ENCODE results near the gene KLHDC7A. TPM values are rescaled to one million over a fixed set of nuclear protein-coding genes. Genes with fewer than 3 reads are reported as not detected.

The KLHDC7A gene
- total and polyA plus RNA-seq, 10 donors, result not detected

DNA sequence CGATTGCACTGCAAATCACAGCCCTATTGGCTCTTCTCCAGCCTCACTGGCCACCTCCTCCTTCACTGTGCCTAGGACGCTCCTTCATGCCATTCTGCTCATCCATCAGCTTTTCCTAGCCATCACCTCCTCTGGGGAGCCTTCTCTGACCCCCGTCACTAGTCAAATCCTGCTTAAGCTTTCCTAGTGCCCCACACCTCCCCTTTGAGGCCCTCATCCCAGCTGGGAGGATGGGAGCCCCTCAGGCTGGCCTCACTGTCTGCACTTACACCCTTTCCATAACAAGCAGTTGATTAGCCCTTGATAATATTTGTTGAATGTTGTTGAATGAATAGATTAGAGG lies 50.7 kb downstream of the KLHDC7A start:
- DNase-seq, result no peak
- WGBS, 5 donors, result 33 to 51% (median 42%) methylated on average over 3 of the region's 3 CpGs
- intact Hi-C loops (cut with DNase I; ENCODE audit: low total_unique reads), result no loop called here
- Histone ChIP-seq H3K27me3 (replicated peaks in 1 of 7) (peaks cover 0 to 43% (median 0%) of the 10 kb centered on the region in 7 donors), H3K4me1 (no peaks in the 10 kb centered on the region), H3K9me3 (no peaks in the 10 kb centered on the region), H3K36me3 (no peaks in the 10 kb centered on the region), H3K27ac (no peak overlapping the region), H3K4me3 (no peak overlapping the region)
- TF ChIP-seq POLR2AphosphoS5 (IDR thresholded peaks at IDR 0.05) (no peak), POLR2A (IDR thresholded peaks at IDR 0.05) (no peak)
- TF ChIP-seq, protein P1, sequence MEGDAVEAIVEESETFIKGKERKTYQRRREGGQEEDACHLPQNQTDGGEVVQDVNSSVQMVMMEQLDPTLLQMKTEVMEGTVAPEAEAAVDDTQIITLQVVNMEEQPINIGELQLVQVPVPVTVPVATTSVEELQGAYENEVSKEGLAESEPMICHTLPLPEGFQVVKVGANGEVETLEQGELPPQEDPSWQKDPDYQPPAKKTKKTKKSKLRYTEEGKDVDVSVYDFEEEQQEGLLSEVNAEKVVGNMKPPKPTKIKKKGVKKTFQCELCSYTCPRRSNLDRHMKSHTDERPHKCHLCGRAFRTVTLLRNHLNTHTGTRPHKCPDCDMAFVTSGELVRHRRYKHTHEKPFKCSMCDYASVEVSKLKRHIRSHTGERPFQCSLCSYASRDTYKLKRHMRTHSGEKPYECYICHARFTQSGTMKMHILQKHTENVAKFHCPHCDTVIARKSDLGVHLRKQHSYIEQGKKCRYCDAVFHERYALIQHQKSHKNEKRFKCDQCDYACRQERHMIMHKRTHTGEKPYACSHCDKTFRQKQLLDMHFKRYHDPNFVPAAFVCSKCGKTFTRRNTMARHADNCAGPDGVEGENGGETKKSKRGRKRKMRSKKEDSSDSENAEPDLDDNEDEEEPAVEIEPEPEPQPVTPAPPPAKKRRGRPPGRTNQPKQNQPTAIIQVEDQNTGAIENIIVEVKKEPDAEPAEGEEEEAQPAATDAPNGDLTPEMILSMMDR (IDR thresholded peaks at IDR 0.05 in 8 of 11, conservative IDR thresholded peaks at IDR 0.05 in 3 of 11), result no peak

DNA sequence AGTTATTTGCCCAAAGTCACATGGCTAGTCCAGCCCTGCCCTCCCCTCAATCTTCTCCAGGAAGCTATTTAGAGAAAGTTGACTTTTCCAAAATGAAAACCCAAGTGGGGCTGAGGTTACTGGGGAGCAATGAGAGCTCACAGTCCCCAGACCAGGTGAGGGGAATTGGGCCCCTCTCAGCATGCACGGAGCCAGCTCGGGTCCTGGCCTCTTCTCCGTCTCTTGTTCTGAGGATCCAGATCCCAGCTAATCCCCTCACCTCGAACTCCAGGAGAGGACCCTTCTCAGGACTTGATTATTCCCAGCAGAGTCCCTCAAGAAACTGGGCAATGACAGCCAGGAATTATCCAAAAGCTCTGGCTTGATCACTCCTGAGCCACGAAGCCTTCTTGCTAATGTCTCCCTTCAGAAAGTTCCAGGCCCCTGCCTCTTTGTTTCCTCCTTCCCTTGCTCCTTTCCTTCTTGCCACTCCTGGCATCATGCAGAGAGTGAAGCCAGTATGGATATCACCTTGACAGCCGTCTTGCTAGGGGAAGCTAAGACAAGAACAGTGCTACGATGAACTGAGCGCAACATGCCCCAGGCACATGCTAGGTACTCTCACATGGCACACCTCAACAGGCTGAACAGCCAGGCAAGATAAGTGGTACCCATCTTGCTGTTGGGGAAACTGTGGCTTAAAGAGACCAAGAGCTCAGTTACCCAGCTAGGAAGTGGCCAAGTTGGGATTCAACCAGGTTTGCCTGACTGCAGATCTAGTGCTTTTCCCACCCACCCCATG lies 51.9 kb downstream of the KLHDC7A start:
- intact Hi-C loops (cut with DNase I; ENCODE audit: low total_unique reads), result no loop called here
- Histone ChIP-seq H3K4me3 (no peak overlapping the region), H3K36me3 (no peaks in the 10 kb centered on the region), H3K27ac (no peak overlapping the region), H3K9me3 (no peaks in the 10 kb centered on the region), H3K27me3 (replicated peaks in 1 of 7) (peaks cover 0 to 55% (median 3%) of the 10 kb centered on the region in 7 donors), H3K4me1 (no peaks in the 10 kb centered on the region)
- no peak for TF ChIP-seq POLR2AphosphoS5 (IDR thresholded peaks at IDR 0.05)
- TF ChIP-seq, protein P1 (IDR thresholded peaks at IDR 0.05 in 8 of 11, conservative IDR thresholded peaks at IDR 0.05 in 3 of 11), result no peak
- TF ChIP-seq POLR2A (IDR thresholded peaks at IDR 0.05), result no peak
- 79 to 82% (median 80%) methylated on average over 8 of the region's 8 CpGs for WGBS, 5 donors
- peak; percentile 35 for DNase-seq

DNA sequence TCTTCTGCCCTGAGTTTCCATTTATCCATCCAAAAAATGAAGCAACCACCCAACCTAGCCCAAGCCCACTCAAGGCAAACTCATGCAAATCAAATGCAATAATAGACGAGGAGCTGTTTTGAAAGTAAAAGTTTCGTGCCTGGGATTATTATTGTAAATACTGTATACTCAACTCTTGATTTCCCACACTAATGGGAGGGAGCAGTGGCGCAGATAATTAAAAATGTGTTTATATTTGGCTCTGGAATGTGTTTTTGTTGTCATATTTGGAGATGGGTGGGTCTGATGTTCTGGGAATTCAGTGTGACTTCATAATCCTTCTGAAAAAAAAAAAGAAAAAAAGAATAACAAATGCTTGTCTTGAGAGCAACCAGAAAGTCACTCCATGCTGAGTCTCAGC lies 52.5 kb downstream of the KLHDC7A start:
- no peak overlapping the region for H3K27ac ChIP-seq
- no peaks in the 10 kb centered on the region for H3K9me3 ChIP-seq
- no peak overlapping the region for H3K4me3 ChIP-seq
- no peaks in the 10 kb centered on the region for H3K36me3 ChIP-seq
- H3K4me1 ChIP-seq, result no peaks in the 10 kb centered on the region
- WGBS, 5 donors, result 33 to 71% (median 52%) methylated on average over 3 of the region's 3 CpGs
- DNase-seq, result no peak
- H3K27me3 ChIP-seq (replicated peaks in 1 of 7), result peaks cover 0 to 61% (median 7%) of the 10 kb centered on the region in 7 donors
- TF ChIP-seq, protein P1 (IDR thresholded peaks at IDR 0.05 in 8 of 11, conservative IDR thresholded peaks at IDR 0.05 in 3 of 11), result no peak
- no peak for TF ChIP-seq POLR2A (IDR thresholded peaks at IDR 0.05)
- TF ChIP-seq POLR2AphosphoS5 (IDR thresholded peaks at IDR 0.05), result no peak
- intact Hi-C loops (cut with DNase I; ENCODE audit: low total_unique reads), result no loop called here

DNA sequence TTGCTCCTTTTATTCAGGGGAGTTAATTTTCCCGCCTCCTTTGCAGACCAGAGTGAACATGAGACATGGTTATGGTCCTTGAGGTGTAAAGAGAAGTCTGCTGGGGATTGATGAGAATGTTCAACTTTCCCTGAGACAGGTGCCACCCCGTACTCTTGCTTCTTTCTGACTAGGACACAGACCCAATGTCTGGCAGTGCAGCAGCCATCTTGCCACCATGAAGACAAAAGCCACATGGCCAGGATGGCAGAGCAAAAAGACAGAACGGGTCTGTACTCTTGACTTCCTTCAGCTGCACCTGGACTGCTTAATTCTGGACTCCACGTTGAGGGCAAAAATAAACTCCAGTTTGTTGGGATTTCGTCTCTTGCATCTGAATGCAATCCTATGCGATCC lies 54.1 kb downstream of the KLHDC7A start:
- Histone ChIP-seq H3K9me3 (no peaks in the 10 kb centered on the region), H3K27ac (no peak overlapping the region), H3K4me1 (no peaks in the 10 kb centered on the region), H3K27me3 (replicated peaks in 1 of 7) (peaks cover 0 to 66% (median 7%) of the 10 kb centered on the region in 7 donors), H3K4me3 (no peak overlapping the region), H3K36me3 (no peaks in the 10 kb centered on the region)
- 79 to 87% (median 82%) methylated on average over 6 of the region's 6 CpGs for WGBS, 5 donors
- TF ChIP-seq, protein P1 (IDR thresholded peaks at IDR 0.05 in 8 of 11, conservative IDR thresholded peaks at IDR 0.05 in 3 of 11), result no peak
- TF ChIP-seq POLR2AphosphoS5 (IDR thresholded peaks at IDR 0.05), result no peak
- no peak for TF ChIP-seq POLR2A (IDR thresholded peaks at IDR 0.05)
- DNase-seq, result no peak
- intact Hi-C loops (cut with DNase I; ENCODE audit: low total_unique reads), result no loop called here

All from spleen (tissue), 11 donors.